Fibroblast of villous mesenchyme (primary cell): Measurements from ENCODE around the gene ISG20L2. TPM values are rescaled to one million over a fixed set of nuclear protein-coding genes. Genes with fewer than 3 reads are reported as not detected.
A peak's percentile ranks its signal among the peaks of the same experiment; 100 is the strongest.

ENCODE experiments used
- DNase-seq: peaks from one replicate; pipeline ENCODE4 v3.0.0-alpha.2; 2010; ENCODE audit warnings: low read depth
- H3K4me3 ChIP-seq: 2 replicates; pipeline ENCODE4 v1.5.1; 2011; ENCODE audit warnings: low read depth, mild to moderate bottlenecking, low read length
- total RNA-seq: library from RNA; depleted of rRNA; stranded (reverse); fragments of >200 nt; gene quantifications from 2 replicates; pipeline ENCODE4 v1.2.3, GENCODE V29; 2012
- TF ChIP-seq, protein P1 (sequence below): IDR thresholded peaks from 2 replicates; pipeline ENCODE4 v1.5.1; 2012; ENCODE audit warnings: low read depth, mild to moderate bottlenecking, low read length; ENCODE audit not compliant: insufficient read depth

ISG20L2 gene
- total RNA-seq, 1 donor: 22.9 TPM

DNA sequence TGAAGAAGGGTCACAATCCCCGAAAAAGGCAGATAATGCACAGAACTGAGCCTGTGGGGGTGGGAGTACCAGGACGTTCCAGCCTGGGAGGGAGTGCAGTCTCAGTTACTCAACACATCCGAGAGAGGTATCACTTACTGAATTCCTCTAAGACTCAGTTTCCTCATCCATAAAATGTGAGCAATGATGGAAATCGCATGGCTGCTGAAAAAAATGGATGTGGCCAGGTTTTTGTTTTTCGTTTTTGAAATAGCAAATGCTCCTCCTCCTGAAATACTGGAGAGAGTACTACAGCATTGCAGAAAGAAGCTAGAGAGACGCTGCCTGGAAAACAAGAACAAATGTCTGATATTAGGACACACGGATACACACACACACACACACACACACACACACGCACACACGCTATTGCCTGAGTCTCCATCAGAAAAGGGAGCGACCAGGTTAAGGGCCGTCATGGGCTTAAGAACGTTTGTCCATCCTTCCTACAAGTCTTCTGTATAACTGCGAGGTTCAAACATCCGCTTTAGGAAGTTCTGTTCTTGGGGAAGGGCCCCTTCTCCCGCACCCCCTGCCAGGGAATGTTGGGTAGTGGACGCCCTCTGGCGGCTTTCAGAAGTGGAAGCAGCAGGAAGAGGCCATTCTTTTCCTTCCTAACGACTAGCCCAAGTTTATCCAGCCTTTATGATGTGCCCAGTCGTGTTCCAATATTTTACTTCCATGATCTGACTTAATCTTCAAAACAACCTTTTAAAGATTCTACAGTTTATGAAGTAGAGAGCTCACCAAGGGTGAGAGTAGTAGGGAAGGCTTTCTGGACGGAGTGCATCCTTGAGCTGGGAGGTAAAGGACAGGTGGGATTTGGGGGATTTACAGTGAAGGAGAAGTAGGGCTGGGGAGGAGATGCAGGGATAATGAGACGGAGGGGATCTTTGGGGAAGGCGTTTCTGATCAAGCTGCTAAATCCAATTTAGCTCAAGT is 50.7 kb downstream of the ISG20L2 start:
- H3K4me3 ChIP-seq: peak overlapping the region; percentile 54
- DNase-seq: peak; percentile 86
- TF ChIP-seq, protein P1, sequence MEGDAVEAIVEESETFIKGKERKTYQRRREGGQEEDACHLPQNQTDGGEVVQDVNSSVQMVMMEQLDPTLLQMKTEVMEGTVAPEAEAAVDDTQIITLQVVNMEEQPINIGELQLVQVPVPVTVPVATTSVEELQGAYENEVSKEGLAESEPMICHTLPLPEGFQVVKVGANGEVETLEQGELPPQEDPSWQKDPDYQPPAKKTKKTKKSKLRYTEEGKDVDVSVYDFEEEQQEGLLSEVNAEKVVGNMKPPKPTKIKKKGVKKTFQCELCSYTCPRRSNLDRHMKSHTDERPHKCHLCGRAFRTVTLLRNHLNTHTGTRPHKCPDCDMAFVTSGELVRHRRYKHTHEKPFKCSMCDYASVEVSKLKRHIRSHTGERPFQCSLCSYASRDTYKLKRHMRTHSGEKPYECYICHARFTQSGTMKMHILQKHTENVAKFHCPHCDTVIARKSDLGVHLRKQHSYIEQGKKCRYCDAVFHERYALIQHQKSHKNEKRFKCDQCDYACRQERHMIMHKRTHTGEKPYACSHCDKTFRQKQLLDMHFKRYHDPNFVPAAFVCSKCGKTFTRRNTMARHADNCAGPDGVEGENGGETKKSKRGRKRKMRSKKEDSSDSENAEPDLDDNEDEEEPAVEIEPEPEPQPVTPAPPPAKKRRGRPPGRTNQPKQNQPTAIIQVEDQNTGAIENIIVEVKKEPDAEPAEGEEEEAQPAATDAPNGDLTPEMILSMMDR: peak; percentile 92

GRCh38 chr1:156676820-156677615 is 51.5 kb downstream of the ISG20L2 start, which contains the start of gene NES:
NES (minus strand) TSS chr1:156677407; CDS start chr1:156677264, 143 bp downstream.
- peak; percentile 54 for DNase-seq
- peak within 1 kb of the TSS; percentile 54 for H3K4me3 ChIP-seq
- TF ChIP-seq, protein P1: no peak

- no peak for DNase-seq
- H3K4me3 ChIP-seq: peak overlapping the region; percentile 49
- TF ChIP-seq, protein P1: no peak
These were observed 52.3 kb downstream of the ISG20L2 start for GRCh38 chr1:156676114-156676819.

DNA sequence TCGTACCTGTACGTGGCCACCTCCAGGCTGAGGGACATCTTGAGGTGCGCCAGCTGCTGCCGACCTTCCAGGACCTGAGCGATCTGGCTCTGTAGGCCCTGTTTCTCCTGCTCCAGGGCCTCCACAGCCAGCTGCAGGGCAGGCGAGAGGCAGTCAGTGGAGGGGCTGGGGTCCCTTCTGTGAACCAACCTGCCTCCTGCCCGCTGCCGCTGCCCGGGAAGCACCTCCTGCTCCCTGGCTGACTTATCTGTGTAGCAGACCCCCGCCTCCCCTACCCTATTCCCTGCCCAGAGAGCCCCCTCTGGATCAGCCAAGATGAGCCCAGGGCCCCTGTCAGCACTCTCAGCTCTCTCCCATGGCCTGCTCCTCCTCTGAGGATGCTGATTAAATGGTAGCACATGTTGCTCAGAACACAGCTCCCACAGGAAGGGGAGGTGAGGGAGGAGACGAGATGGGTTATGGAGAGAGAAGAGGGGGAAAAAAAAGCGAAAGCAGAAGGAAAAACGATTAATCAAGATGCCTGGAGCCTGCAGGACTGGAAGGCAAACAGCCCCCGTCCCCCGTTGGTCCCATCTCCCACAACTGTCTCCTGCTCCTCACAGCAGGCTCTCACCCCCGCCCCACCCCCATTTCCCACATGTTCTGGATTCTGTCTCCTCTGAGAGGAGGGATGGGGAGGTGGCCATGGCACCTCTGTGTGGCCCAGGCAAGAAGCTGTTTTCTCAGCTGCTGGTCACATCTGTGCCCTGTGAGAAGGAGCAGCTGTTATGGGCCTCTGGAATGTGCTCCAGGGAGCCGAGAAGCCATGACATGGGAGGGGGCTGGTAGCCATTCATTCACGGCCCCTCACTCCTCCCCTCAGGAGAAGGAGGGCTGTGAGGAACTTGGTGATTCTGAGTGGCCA is 53.1 kb downstream of the ISG20L2 start:
- no peak for DNase-seq
- TF ChIP-seq, protein P1: no peak
- peak overlapping the region; percentile 49 for H3K4me3 ChIP-seq

- DNase-seq: no peak
These were observed 55.0 kb downstream of the ISG20L2 start for GRCh38 chr1:156673387-156674121.

More at GRCh38 chr1:156673387-156674121, 55.0 kb downstream of the ISG20L2 start:
- TF ChIP-seq, protein P1: no peak
- no peak overlapping the region for H3K4me3 ChIP-seq

Other genes with a start within 250 kb of the ISG20L2 start
- gene MEF2D, start 228.0 kb downstream of the ISG20L2 start, total RNA-seq: 10.0 and 10.8 TPM in 2 replicates
- 20.9 and 24.2 TPM in 2 replicates for gene IQGAP3, start 156.2 kb downstream of the ISG20L2 start, total RNA-seq
- not detected in 2 replicates for gene TTC24, start 149.0 kb downstream of the ISG20L2 start, total RNA-seq
- 67.8 and 74.4 TPM in 2 replicates for gene NAXE, start 137.0 kb downstream of the ISG20L2 start, total RNA-seq
- 15.1 and 24.2 TPM in 2 replicates for gene GPATCH4, start 127.3 kb downstream of the ISG20L2 start, total RNA-seq
- not detected in 2 replicates for gene HAPLN2, start 109.4 kb downstream of the ISG20L2 start, total RNA-seq
- gene BCAN, start 86.6 kb downstream of the ISG20L2 start, total RNA-seq: not detected in 2 replicates
- 66.4 and 66.9 TPM in 2 replicates for gene NES, start 51.4 kb downstream of the ISG20L2 start, total RNA-seq
- 39.0 and 80.7 TPM in 2 replicates for gene CRABP2, start 23.2 kb downstream of the ISG20L2 start, total RNA-seq
- 9.0 and 12.5 TPM in 2 replicates for gene METTL25B, start 297 bp downstream of the ISG20L2 start, total RNA-seq
- gene MRPL24, start 12.3 kb upstream of the ISG20L2 start, total RNA-seq: 21.6 and 26.1 TPM in 2 replicates
- gene HDGF, start 22.9 kb upstream of the ISG20L2 start, total RNA-seq: 196 and 197 TPM in 2 replicates
- gene PRCC, start 38.8 kb upstream of the ISG20L2 start, total RNA-seq: 19.0 TPM in 2 replicates
- gene SH2D2A, start 88.1 kb upstream of the ISG20L2 start, total RNA-seq: not detected in 2 replicates
- not detected in 2 replicates for gene INSRR, start 130.4 kb upstream of the ISG20L2 start, total RNA-seq
- not detected in 2 replicates for gene NTRK1, start 132.1 kb upstream of the ISG20L2 start, total RNA-seq
- 11.3 and 12.1 TPM in 2 replicates for gene PEAR1, start 165.0 kb upstream of the ISG20L2 start, total RNA-seq
- not detected in 2 replicates for gene LRRC71, start 191.9 kb upstream of the ISG20L2 start, total RNA-seq